IMR-90 (cell line): ENCODE measurements around the gene RIMS3. TPM values are rescaled to one million over a fixed set of nuclear protein-coding genes. Genes with fewer than 3 reads are reported as not detected.

Experiments
- ATAC-seq: fragments of 200-7000 bp; cut with Tn5 transposase; 2 replicates; pipeline ENCODE4 v1.9.1; 2020; ENCODE audit warnings: low read depth, mild to moderate bottlenecking, moderate library complexity
- BruUV-seq: library from RNA; stranded (reverse); fragments of 400-500 nt; replicated peaks from 2 replicates; lab custom pipeline; 2021; lab: Mats Ljungman, UMichigan
- CTCF ChIA-PET: fragments of 300-600 bp; formaldehyde crosslinking; extraction: SDS; loops from one replicate; lab custom pipeline; 2021; ENCODE audit warnings: antibody characterized with exemption; lab: Yijun Ruan, JAX
- POLR2A ChIA-PET: fragments of 300-600 bp; sonication (Branson Sonifier 250); formaldehyde crosslinking; loops from one replicate; lab custom pipeline; 2022; ENCODE audit warnings: antibody characterized with exemption; ENCODE audit not compliant: unreplicated experiment; lab: Charles Lee
- DNase-seq: peaks from one replicate; pipeline ENCODE4 v3.0.0; 2013
- H2AFZ ChIP-seq: replicated peaks from 2 replicates; pipeline ENCODE3; 2013; ENCODE audit warnings: low read length, mild to moderate bottlenecking; ENCODE audit not compliant: poor library complexity
- H2AK5ac ChIP-seq: 2 replicates; pipeline ENCODE4 v1.6.1; 2013; ENCODE audit warnings: low read depth, low read length, inconsistent platforms
- H2AK9ac ChIP-seq: replicated peaks from 2 replicates; pipeline ENCODE3; 2013; ENCODE audit warnings: mild to moderate bottlenecking, low read depth, low read length, moderate library complexity; ENCODE audit not compliant: poor library complexity
- H2BK120ac ChIP-seq: 2 replicates; pipeline ENCODE4 v1.6.1; 2013; ENCODE audit warnings: low read depth, low read length, inconsistent platforms
- H2BK15ac ChIP-seq: 3 replicates; pipeline ENCODE4 v1.6.1; 2013; ENCODE audit warnings: low read depth, low read length, inconsistent platforms
- H2BK20ac ChIP-seq: 2 replicates; pipeline ENCODE4 v1.6.1; 2013; ENCODE audit warnings: low read depth, mild to moderate bottlenecking, inconsistent platforms, low read length, moderate library complexity
- H2BK5ac ChIP-seq: 2 replicates; pipeline ENCODE4 v1.6.1; 2013; ENCODE audit warnings: mild to moderate bottlenecking, low read depth, low read length, inconsistent platforms; ENCODE audit not compliant: poor library complexity, severe bottlenecking
- H3K14ac ChIP-seq: replicated peaks from 2 replicates; pipeline ENCODE4 v1.6.1; 2013; ENCODE audit warnings: low read depth, low read length, inconsistent platforms
- H3K18ac ChIP-seq: 2 replicates; pipeline ENCODE4 v1.6.1; 2013; ENCODE audit warnings: low read depth, low read length, control low read depth
- H3K23ac ChIP-seq: 2 replicates; pipeline ENCODE4 v1.6.1; 2013; ENCODE audit warnings: low read depth, low read length, inconsistent platforms
- H3K27ac ChIP-seq: 2 replicates; pipeline ENCODE4 v1.5.1; 2013; ENCODE audit warnings: mild to moderate bottlenecking, control low read depth, low read length; ENCODE audit not compliant: insufficient read depth
- H3K27me3 ChIP-seq: 2 replicates; pipeline ENCODE4 v1.6.1; 2013; ENCODE audit warnings: low read length; ENCODE audit not compliant: control insufficient read depth, insufficient read depth
- H3K36me3 ChIP-seq: 2 replicates; pipeline ENCODE4 v1.6.1; 2013; ENCODE audit warnings: low read length, mixed read lengths; ENCODE audit not compliant: control insufficient read depth, insufficient read depth
- H3K4ac ChIP-seq: 2 replicates; pipeline ENCODE4 v1.6.1; 2013; ENCODE audit warnings: low read depth, low read length, inconsistent platforms
- H3K4me1 ChIP-seq: 2 replicates; pipeline ENCODE4 v1.6.1; 2013; ENCODE audit warnings: low read length, mixed read lengths; ENCODE audit not compliant: control insufficient read depth, insufficient read depth
- H3K4me2 ChIP-seq: 2 replicates; pipeline ENCODE4 v1.6.1; 2013; ENCODE audit warnings: low read depth, mild to moderate bottlenecking, control low read depth, low read length, moderate library complexity
- H3K4me3 ChIP-seq: 2 replicates; pipeline ENCODE4 v1.5.1; 2013; ENCODE audit warnings: low read depth, mild to moderate bottlenecking, control low read depth, low read length, moderate library complexity; ENCODE audit not compliant: insufficient read depth
- H3K56ac ChIP-seq: 2 replicates; pipeline ENCODE4 v1.6.1; 2013; ENCODE audit warnings: low read length, inconsistent platforms; ENCODE audit not compliant: insufficient read depth; ENCODE audit errors: extremely low read depth
- H3K79me1 ChIP-seq, 2 experiments: 2 replicates each; pipeline ENCODE4 v1.6.1; 2013; ENCODE audit warnings: low read length in 2 of 2, inconsistent platforms in 1 of 2, low read depth in 1 of 2
- H3K9ac ChIP-seq: 2 replicates; pipeline ENCODE4 v1.6.1; 2013; ENCODE audit warnings: low read depth, low read length, control low read depth
- H3K9me1 ChIP-seq: 2 replicates; pipeline ENCODE4 v1.6.1; 2013; ENCODE audit warnings: low read length, inconsistent platforms; ENCODE audit not compliant: insufficient read depth
- H3K9me3 ChIP-seq: 2 replicates; pipeline ENCODE4 v1.6.1; 2013; ENCODE audit warnings: low read length; ENCODE audit not compliant: control insufficient read depth, insufficient read depth
- H4K20me1 ChIP-seq: 2 replicates; pipeline ENCODE4 v1.6.1; 2013; ENCODE audit warnings: low read length, inconsistent platforms; ENCODE audit not compliant: insufficient read depth
- H4K5ac ChIP-seq: 2 replicates; pipeline ENCODE4 v1.6.1; 2013; ENCODE audit warnings: mild to moderate bottlenecking, low read depth, low read length, control low read depth
- H4K8ac ChIP-seq, 2 experiments: 2 replicates each; pipeline ENCODE4 v1.6.1; 2013; ENCODE audit warnings: low read depth in 2 of 2, low read length in 2 of 2, control low read depth in 1 of 2, inconsistent platforms in 1 of 2
- H4K91ac ChIP-seq: 2 replicates; pipeline ENCODE4 v1.6.1; 2013; ENCODE audit warnings: low read depth, low read length, inconsistent platforms; ENCODE audit not compliant: insufficient read depth
- BHLHE40 ChIP-seq: fragments of 150-350 bp; IDR thresholded peaks from 2 replicates; pipeline ENCODE4 v1.6.1; 2016; ENCODE audit warnings: mild to moderate bottlenecking, low read depth, low read length
- CEBPB ChIP-seq: IDR thresholded peaks from 2 replicates; pipeline ENCODE4 v1.6.1; 2012; ENCODE audit warnings: low read depth, low read length, improper control_type of control experiment
- CHD1 ChIP-seq: IDR thresholded peaks from 2 replicates; pipeline ENCODE4 v1.6.1; 2012; ENCODE audit warnings: low read depth, low read length, improper control_type of control experiment
- ELK1 ChIP-seq: fragments of 150-350 bp; IDR thresholded peaks from 2 replicates; pipeline ENCODE4 v1.6.1; 2016; ENCODE audit warnings: low read depth, mild to moderate bottlenecking, low read length, moderate library complexity, borderline replicate concordance
- FOS ChIP-seq: fragments of 150-350 bp; IDR thresholded peaks from 2 replicates; pipeline ENCODE4 v1.6.1; 2016; ENCODE audit warnings: low read depth, low read length
- MAFK ChIP-seq: IDR thresholded peaks from 2 replicates; pipeline ENCODE4 v1.6.1; 2012; ENCODE audit warnings: low read depth, low read length, improper control_type of control experiment
- MAZ ChIP-seq: IDR thresholded peaks from 2 replicates; pipeline ENCODE4 v1.6.1; 2012; ENCODE audit warnings: low read depth, mild to moderate bottlenecking, low read length, improper control_type of control experiment, moderate library complexity, borderline replicate concordance
- MXI1 ChIP-seq: IDR thresholded peaks from 2 replicates; pipeline ENCODE4 v1.6.1; 2012; ENCODE audit warnings: low read depth, mild to moderate bottlenecking, low read length, moderate library complexity, borderline replicate concordance
- NFE2L2 ChIP-seq: fragments of 150-350 bp; IDR thresholded peaks from 2 replicates; pipeline ENCODE4 v1.6.1; 2016; ENCODE audit warnings: low read depth, mild to moderate bottlenecking, low read length
- POLR2A ChIP-seq: IDR thresholded peaks from 2 replicates; pipeline ENCODE4 v1.6.1; 2012; ENCODE audit warnings: mild to moderate bottlenecking, low read depth, low read length
- RAD21 ChIP-seq: IDR thresholded peaks from 2 replicates; pipeline ENCODE4 v1.6.1; 2012; ENCODE audit warnings: low read length, improper control_type of control experiment
- RCOR1 ChIP-seq: IDR thresholded peaks from 2 replicates; pipeline ENCODE4 v1.6.1; 2012; ENCODE audit warnings: mild to moderate bottlenecking, low read length, improper control_type of control experiment; ENCODE audit not compliant: insufficient replicate concordance
- RFX5 ChIP-seq: IDR thresholded peaks from 2 replicates; pipeline ENCODE4 v1.8.0; 2012; ENCODE audit warnings: low read depth, mild to moderate bottlenecking, low read length, moderate library complexity
- SMC3 ChIP-seq: fragments of 150-350 bp; IDR thresholded peaks from 2 replicates; pipeline ENCODE4 v1.6.1; 2016; ENCODE audit warnings: low read depth, mild to moderate bottlenecking, antibody characterized with exemption, low read length, moderate library complexity
- WGBS, 2 experiments: methylation state at CpG; one replicate each; pipeline versions ENCODE4 v1.1.5 to v1.1.7; 2013; ENCODE audit warnings: missing lambda C conversion rate in 2 of 2; ENCODE audit not compliant: insufficient read length in 1 of 2; ENCODE audit errors: extremely low coverage in 2 of 2; 5-methylcytosine and 5-hydroxymethylcytosine counted together
- dilution Hi-C: fragments of 300-500 bp; cut with HindIII; formaldehyde crosslinking; loops from one replicate; pipeline ENCODE4 v1.14.3; 2018; ENCODE audit warnings: low sequenced_read_pairs; ENCODE audit not compliant: unreplicated experiment
- in situ Hi-C: fragments of 300-500 bp; cut with MboI; formaldehyde crosslinking; loops from 3 replicates; pipeline ENCODE4 v1.14.3; 2019; ENCODE audit warnings: low sequenced_read_pairs, inconsistent platforms, mixed read lengths
- intact Hi-C: fragments of 100-400 bp; cut with micrococcal nuclease; formaldehyde crosslinking; loops from 2 replicates; pipeline ENCODE4 v1.10.0; 2022
- polyA plus RNA-seq, 3 experiments: library from polyadenylated mRNA; depleted of rRNA; stranded (reverse); fragments of >200 nt; gene quantifications; 2 replicates each; pipeline ENCODE4 v1.2.3, GENCODE V29; 2012; ENCODE audit warnings: low replicate concordance in 1 of 3
- total RNA-seq: library from RNA; depleted of rRNA; stranded (reverse); fragments of >200 nt; gene quantifications from 2 replicates; pipeline ENCODE4 v1.2.3, GENCODE V29; 2012
- TF ChIP-seq, protein P1 (sequence below): fragments of 150-350 bp; IDR thresholded peaks from 2 replicates; pipeline ENCODE4 v1.6.1; 2017; ENCODE audit warnings: mild to moderate bottlenecking, antibody characterized with exemption, low read length, low read depth
- TF ChIP-seq, protein P2 (sequence below): conservative IDR thresholded peaks from 2 replicates; pipeline ENCODE4 v1.5.1; 2012; ENCODE audit warnings: mild to moderate bottlenecking, low read depth, low read length, improper control_type of control experiment

RIMS3 gene
- total and polyA plus RNA-seq, 2 of the 4 experiments (the other 2 are of a cell fraction): 0.10 to 0.36 TPM

GRCh38 chr1:40697436-40697835 lies 32.0 kb upstream of the RIMS3 start:
- H2AK5ac ChIP-seq: no peak overlapping the region
- H2BK20ac ChIP-seq: no peak overlapping the region
- H3K27ac ChIP-seq: no peak overlapping the region
- H4K20me1 ChIP-seq: no peaks in the 10 kb centered on the region
- no peak overlapping the region for H3K9ac ChIP-seq
- no peak overlapping the region for H4K8ac ChIP-seq
- no TSS peak for BruUV-seq
- intact Hi-C loops (no loop called here), in situ Hi-C loops (no loop called here), dilution Hi-C loops (no loop called here)
- no CpG with 5 or more reads among the region's 5 CpGs for WGBS, 2 experiments
- H4K91ac ChIP-seq: no peak overlapping the region
- DNase-seq (no peak), ATAC-seq (no peak)
- no peak overlapping the region for H2AFZ ChIP-seq
- H3K14ac ChIP-seq: no peak overlapping the region
- H3K36me3 ChIP-seq: no peaks in the 10 kb centered on the region
- no peak overlapping the region for H3K4me3 ChIP-seq
- no peak overlapping the region for H3K18ac ChIP-seq
- H2BK120ac ChIP-seq: no peak overlapping the region
- POLR2A ChIA-PET: interaction anchor here (0.6 kb wide), 1 partner anchor 184 kb away, joined by 3 read pairs; no protein-coding TSS in a partner anchor
- peaks cover 39 to 71% of the 10 kb centered on the region in 2 experiments for H3K79me1 ChIP-seq
- H3K56ac ChIP-seq: no peak overlapping the region
- no peaks in the 10 kb centered on the region for H3K4me1 ChIP-seq
- H2AK9ac ChIP-seq: no peak overlapping the region
- TF ChIP-seq RCOR1 (no peak), ELK1 (no peak), POLR2A (no peak), NFE2L2 (no peak), RFX5 (no peak), MAZ (no peak), SMC3 (no peak), RAD21 (no peak), CEBPB (no peak), MXI1 (no peak), BHLHE40 (no peak), MAFK (no peak), FOS (no peak), CHD1 (no peak)
- TF ChIP-seq, protein P1, sequence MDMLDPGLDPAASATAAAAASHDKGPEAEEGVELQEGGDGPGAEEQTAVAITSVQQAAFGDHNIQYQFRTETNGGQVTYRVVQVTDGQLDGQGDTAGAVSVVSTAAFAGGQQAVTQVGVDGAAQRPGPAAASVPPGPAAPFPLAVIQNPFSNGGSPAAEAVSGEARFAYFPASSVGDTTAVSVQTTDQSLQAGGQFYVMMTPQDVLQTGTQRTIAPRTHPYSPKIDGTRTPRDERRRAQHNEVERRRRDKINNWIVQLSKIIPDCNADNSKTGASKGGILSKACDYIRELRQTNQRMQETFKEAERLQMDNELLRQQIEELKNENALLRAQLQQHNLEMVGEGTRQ: no peak
- TF ChIP-seq, protein P2, sequence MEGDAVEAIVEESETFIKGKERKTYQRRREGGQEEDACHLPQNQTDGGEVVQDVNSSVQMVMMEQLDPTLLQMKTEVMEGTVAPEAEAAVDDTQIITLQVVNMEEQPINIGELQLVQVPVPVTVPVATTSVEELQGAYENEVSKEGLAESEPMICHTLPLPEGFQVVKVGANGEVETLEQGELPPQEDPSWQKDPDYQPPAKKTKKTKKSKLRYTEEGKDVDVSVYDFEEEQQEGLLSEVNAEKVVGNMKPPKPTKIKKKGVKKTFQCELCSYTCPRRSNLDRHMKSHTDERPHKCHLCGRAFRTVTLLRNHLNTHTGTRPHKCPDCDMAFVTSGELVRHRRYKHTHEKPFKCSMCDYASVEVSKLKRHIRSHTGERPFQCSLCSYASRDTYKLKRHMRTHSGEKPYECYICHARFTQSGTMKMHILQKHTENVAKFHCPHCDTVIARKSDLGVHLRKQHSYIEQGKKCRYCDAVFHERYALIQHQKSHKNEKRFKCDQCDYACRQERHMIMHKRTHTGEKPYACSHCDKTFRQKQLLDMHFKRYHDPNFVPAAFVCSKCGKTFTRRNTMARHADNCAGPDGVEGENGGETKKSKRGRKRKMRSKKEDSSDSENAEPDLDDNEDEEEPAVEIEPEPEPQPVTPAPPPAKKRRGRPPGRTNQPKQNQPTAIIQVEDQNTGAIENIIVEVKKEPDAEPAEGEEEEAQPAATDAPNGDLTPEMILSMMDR: no peak
- no peaks in the 10 kb centered on the region for H3K9me3 ChIP-seq
- CTCF ChIA-PET: no interaction called here
- H2BK15ac ChIP-seq: no peak overlapping the region
- H2BK5ac ChIP-seq: no peak overlapping the region
- no peak overlapping the region for H3K4me2 ChIP-seq
- no peaks in the 10 kb centered on the region for H3K27me3 ChIP-seq
- no peak overlapping the region for H3K4ac ChIP-seq
- H3K9me1 ChIP-seq: 0 out of 2 replicates have a peak, but pooled peaks cover 2% of the 10 kb centered on the region
- H3K23ac ChIP-seq: no peak overlapping the region
- H4K5ac ChIP-seq: no peak overlapping the region
